Keratinocyte (primary cell): Measurements from ENCODE around the gene H1-8. TPM values are rescaled to one million over a fixed set of nuclear protein-coding genes. Genes with fewer than 3 reads are reported as not detected.

Source experiments
- DNase-seq: peaks from one replicate; pipeline ENCODE4 v3.0.0-alpha.2; 2011; ENCODE audit warnings: low read depth, missing footprints, low spot score
- FAIRE-seq: peaks from 2 replicates; lab custom pipeline; 2011; peaks lifted over from hg19 to GRCh38; lab: Jason Lieb, UNC
- H2AFZ ChIP-seq: 2 replicates; pipeline ENCODE4 v1.6.0; 2012; ENCODE audit warnings: low read length, control low read depth, inconsistent platforms; ENCODE audit not compliant: control insufficient read depth
- H3K27ac ChIP-seq: 2 replicates; pipeline ENCODE4 v1.5.1; 2011; ENCODE audit warnings: low read length; ENCODE audit not compliant: control insufficient read depth, insufficient read depth
- H3K27me3 ChIP-seq: 3 replicates; pipeline ENCODE4 v1.6.0; 2011; ENCODE audit warnings: low read length; ENCODE audit not compliant: control insufficient read depth, insufficient read depth; ENCODE audit errors: extremely low read depth
- H3K36me3 ChIP-seq, 2 experiments: 2 replicates in 1 of 2; 3 replicates in 1 of 2; pipeline ENCODE4 v1.5.1; 2011; ENCODE audit warnings: low read length in 2 of 2, mild to moderate bottlenecking in 1 of 2; ENCODE audit not compliant: control insufficient read depth in 2 of 2, insufficient read depth in 2 of 2; ENCODE audit errors: extremely low read depth in 1 of 2
- H3K4me1 ChIP-seq: 3 replicates; pipeline ENCODE4 v1.5.1; 2011; ENCODE audit warnings: low read length; ENCODE audit not compliant: control insufficient read depth, insufficient read depth; ENCODE audit errors: extremely low read depth
- H3K4me2 ChIP-seq: 3 replicates; pipeline ENCODE4 v1.6.0; 2011; ENCODE audit warnings: low read depth, low read length; ENCODE audit not compliant: control insufficient read depth, insufficient read depth; ENCODE audit errors: extremely low read depth
- H3K4me3 ChIP-seq, 3 experiments: fragments of 200-600 bp in 1 of 3; sonication (generic) in 1 of 3; 2 replicates in 2 of 3; 3 replicates in 1 of 3; pipeline ENCODE4 v1.5.1; 2011 to 2016; ENCODE audit warnings: low read length in 3 of 3, mild to moderate bottlenecking in 3 of 3, control low read depth in 2 of 3, inconsistent platforms in 1 of 3, low read depth in 1 of 3, mixed read lengths in 1 of 3, mixed run types in 1 of 3, moderate library complexity in 1 of 3; ENCODE audit not compliant: control insufficient read depth in 2 of 3, insufficient read depth in 2 of 3; ENCODE audit errors: extremely low read depth in 1 of 3
- H3K79me2 ChIP-seq: 2 replicates; pipeline ENCODE4 v1.6.0; 2012; ENCODE audit warnings: low read length; ENCODE audit not compliant: control insufficient read depth, insufficient read depth
- H3K9ac ChIP-seq: 3 replicates; pipeline ENCODE4 v1.6.0; 2011; ENCODE audit warnings: low read length; ENCODE audit not compliant: control insufficient read depth, insufficient read depth; ENCODE audit errors: extremely low read depth
- H3K9me1 ChIP-seq: 3 replicates; pipeline ENCODE4 v1.6.0; 2011; ENCODE audit warnings: low read length; ENCODE audit not compliant: control insufficient read depth, insufficient read depth; ENCODE audit errors: extremely low read depth
- H3K9me3 ChIP-seq: 2 replicates; pipeline ENCODE4 v1.5.1; 2012; ENCODE audit warnings: low read depth, low read length; ENCODE audit not compliant: control insufficient read depth
- H4K20me1 ChIP-seq: 3 replicates; pipeline ENCODE4 v1.6.0; 2011; ENCODE audit warnings: low read length; ENCODE audit not compliant: control insufficient read depth, insufficient read depth; ENCODE audit errors: extremely low read depth
- EZH2 ChIP-seq: IDR thresholded peaks from one replicate; pipeline ENCODE4 v1.6.1; 2012; ENCODE audit warnings: inconsistent platforms, mild to moderate bottlenecking, low read length, moderate library complexity
- dilution Hi-C: fragments of 300-500 bp; cut with MboI; formaldehyde crosslinking; loops from one replicate; pipeline ENCODE4 v1.7.0; 2020; ENCODE audit warnings: low sequenced_read_pairs; ENCODE audit not compliant: extremely low pct_ligation_motif_present
- polyA plus RNA-seq, 5 experiments: library from polyadenylated mRNA; depleted of rRNA in 3 of 5; stranded (reverse) in 3 of 5; stranded (forward) in 1 of 5; unstranded in 1 of 5; fragments of >200 nt; gene quantifications; 1 replicate in 1 of 5; 2 replicates in 3 of 5; 3 replicates in 1 of 5; pipeline versions ENCODE4 v1.2.1 to v1.2.3, GENCODE V29; 2011 to 2012; ENCODE audit warnings: missing spikeins in 2 of 5, low read depth in 1 of 5, low replicate concordance in 1 of 5
- TF ChIP-seq, protein P1 (sequence below), 3 experiments: IDR thresholded peaks in 1 of 3; conservative IDR thresholded peaks in 1 of 3; optimal IDR thresholded peaks in 1 of 3; 2 replicates in 2 of 3; 3 replicates in 1 of 3; pipeline versions ENCODE3 to v1.5.1; 2011; ENCODE audit warnings: low read length in 3 of 3, mild to moderate bottlenecking in 3 of 3, moderate library complexity in 2 of 3, control low read depth in 1 of 3, inconsistent platforms in 1 of 3; ENCODE audit not compliant: insufficient read depth in 2 of 3; ENCODE audit errors: extremely low read depth in 1 of 3

Gene H1-8
- polyA plus RNA-seq, 1 donor (not counting 4 experiments of a cell fraction or from before 2014, with no cell fraction given), result not detected

DNA sequence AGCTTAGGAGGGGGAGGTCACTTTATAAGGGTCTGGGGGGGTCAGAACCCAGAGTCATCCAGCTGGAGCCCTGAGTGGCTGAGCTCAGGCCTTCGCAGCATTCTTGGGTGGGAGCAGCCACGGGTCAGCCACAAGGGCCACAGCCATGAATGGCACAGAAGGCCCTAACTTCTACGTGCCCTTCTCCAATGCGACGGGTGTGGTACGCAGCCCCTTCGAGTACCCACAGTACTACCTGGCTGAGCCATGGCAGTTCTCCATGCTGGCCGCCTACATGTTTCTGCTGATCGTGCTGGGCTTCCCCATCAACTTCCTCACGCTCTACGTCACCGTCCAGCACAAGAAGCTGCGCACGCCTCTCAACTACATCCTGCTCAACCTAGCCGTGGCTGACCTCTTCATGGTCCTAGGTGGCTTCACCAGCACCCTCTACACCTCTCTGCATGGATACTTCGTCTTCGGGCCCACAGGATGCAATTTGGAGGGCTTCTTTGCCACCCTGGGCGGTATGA is 14.3 kb upstream of the H1-8 start, which contains the start of gene RHO:
RHO (plus strand) TSS at position 51 of the 512 bp plus-strand sequence; CDS start at position 146, 95 bp downstream.
- no peaks in the 10 kb centered on the region for H3K36me3 ChIP-seq
- no peak within 1 kb of the TSS for H3K27ac ChIP-seq
- dilution Hi-C loops, result no loop called here
- DNase-seq (no peak), FAIRE-seq (no peak)
- H2AFZ ChIP-seq, result no peak within 1 kb of the TSS
- no peaks in the 10 kb centered on the region for H3K9me1 ChIP-seq
- TF ChIP-seq EZH2, result no peak
- TF ChIP-seq, protein P1, sequence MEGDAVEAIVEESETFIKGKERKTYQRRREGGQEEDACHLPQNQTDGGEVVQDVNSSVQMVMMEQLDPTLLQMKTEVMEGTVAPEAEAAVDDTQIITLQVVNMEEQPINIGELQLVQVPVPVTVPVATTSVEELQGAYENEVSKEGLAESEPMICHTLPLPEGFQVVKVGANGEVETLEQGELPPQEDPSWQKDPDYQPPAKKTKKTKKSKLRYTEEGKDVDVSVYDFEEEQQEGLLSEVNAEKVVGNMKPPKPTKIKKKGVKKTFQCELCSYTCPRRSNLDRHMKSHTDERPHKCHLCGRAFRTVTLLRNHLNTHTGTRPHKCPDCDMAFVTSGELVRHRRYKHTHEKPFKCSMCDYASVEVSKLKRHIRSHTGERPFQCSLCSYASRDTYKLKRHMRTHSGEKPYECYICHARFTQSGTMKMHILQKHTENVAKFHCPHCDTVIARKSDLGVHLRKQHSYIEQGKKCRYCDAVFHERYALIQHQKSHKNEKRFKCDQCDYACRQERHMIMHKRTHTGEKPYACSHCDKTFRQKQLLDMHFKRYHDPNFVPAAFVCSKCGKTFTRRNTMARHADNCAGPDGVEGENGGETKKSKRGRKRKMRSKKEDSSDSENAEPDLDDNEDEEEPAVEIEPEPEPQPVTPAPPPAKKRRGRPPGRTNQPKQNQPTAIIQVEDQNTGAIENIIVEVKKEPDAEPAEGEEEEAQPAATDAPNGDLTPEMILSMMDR (optimal IDR thresholded peaks at IDR 0.05 in 1 of 3, IDR thresholded peaks at IDR 0.05 in 1 of 3, conservative IDR thresholded peaks at IDR 0.05 in 1 of 3; ENCODE audit: extremely low read depth in 1 of 3, insufficient read depth in 2 of 3, low read length in 3 of 3), result no peak
- no peaks in the 10 kb centered on the region for H3K4me1 ChIP-seq
- no peak within 1 kb of the TSS for H3K9ac ChIP-seq
- no peaks in the 10 kb centered on the region for H3K79me2 ChIP-seq
- H3K4me3 ChIP-seq, result no peak within 1 kb of the TSS
- no peak within 1 kb of the TSS for H3K4me2 ChIP-seq
- no peaks in the 10 kb centered on the region for H4K20me1 ChIP-seq
- no peaks in the 10 kb centered on the region for H3K9me3 ChIP-seq
- H3K27me3 ChIP-seq, result peaks cover 8% of the 10 kb centered on the region

DNA sequence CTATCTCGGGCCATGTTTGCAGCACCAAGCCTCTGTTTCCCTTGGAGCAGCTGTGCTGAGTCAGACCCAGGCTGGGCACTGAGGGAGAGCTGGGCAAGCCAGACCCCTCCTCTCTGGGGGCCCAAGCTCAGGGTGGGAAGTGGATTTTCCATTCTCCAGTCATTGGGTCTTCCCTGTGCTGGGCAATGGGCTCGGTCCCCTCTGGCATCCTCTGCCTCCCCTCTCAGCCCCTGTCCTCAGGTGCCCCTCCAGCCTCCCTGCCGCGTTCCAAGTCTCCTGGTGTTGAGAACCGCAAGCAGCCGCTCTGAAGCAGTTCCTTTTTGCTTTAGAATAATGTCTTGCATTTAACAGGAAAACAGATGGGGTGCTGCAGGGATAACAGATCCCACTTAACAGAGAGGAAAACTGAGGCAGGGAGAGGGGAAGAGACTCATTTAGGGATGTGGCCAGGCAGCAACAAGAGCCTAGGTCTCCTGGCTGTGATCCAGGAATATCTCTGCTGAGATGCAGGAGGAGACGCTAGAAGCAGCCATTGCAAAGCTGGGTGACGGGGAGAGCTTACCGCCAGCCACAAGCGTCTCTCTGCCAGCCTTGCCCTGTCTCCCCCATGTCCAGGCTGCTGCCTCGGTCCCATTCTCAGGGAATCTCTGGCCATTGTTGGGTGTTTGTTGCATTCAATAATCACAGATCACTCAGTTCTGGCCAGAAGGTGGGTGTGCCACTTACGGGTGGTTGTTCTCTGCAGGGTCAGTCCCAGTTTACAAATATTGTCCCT is 13.4 kb upstream of the H1-8 start:
- Histone ChIP-seq H3K79me2 (no peaks in the 10 kb centered on the region), H4K20me1 (no peaks in the 10 kb centered on the region), H3K9me1 (no peaks in the 10 kb centered on the region), H3K4me3 (no peak overlapping the region), H3K9ac (no peak overlapping the region), H3K4me1 (no peaks in the 10 kb centered on the region), H3K36me3 (no peaks in the 10 kb centered on the region), H3K27me3 (peaks cover 8% of the 10 kb centered on the region), H2AFZ (no peak overlapping the region), H3K4me2 (no peak overlapping the region), H3K9me3 (no peaks in the 10 kb centered on the region), H3K27ac (no peak overlapping the region)
- TF ChIP-seq, protein P1 (optimal IDR thresholded peaks at IDR 0.05 in 1 of 3, IDR thresholded peaks at IDR 0.05 in 1 of 3, conservative IDR thresholded peaks at IDR 0.05 in 1 of 3; ENCODE audit: extremely low read depth in 1 of 3, insufficient read depth in 2 of 3, low read length in 3 of 3), result no peak
- no peak for TF ChIP-seq EZH2
- no peak for DNase-seq
- FAIRE-seq, result no peak
- dilution Hi-C loops, result no loop called here
